HCT116 (cell line): ENCODE measurements around the gene KICS2. TPM values are rescaled to one million over a fixed set of nuclear protein-coding genes. Genes with fewer than 3 reads are reported as not detected.

Experiments used
- ATAC-seq: fragments of 200-7000 bp; cut with Tn5 transposase; 2 replicates; pipeline ENCODE4 v1.9.1; 2020; ENCODE audit warnings: mild to moderate bottlenecking, moderate library complexity
- BruUV-seq: library from RNA; stranded (reverse); fragments of 400-500 nt; replicated peaks from 2 replicates; lab custom pipeline; 2021; lab: Mats Ljungman, UMichigan
- CTCF ChIA-PET: fragments of 300-600 bp; sonication (Branson Sonifier 250); formaldehyde crosslinking; loops from one replicate; lab custom pipeline; 2021; ENCODE audit warnings: antibody characterized with exemption; lab: Charles Lee
- POLR2A ChIA-PET: fragments of 300-600, 350-600 bp; sonication (Branson Sonifier 250); formaldehyde crosslinking; loops from one replicate; lab custom pipeline; 2021; ENCODE audit warnings: antibody characterized with exemption; lab: Charles Lee
- RAD21 ChIA-PET, 2 experiments: fragments of 300-600 bp; sonication (Branson Sonifier 250); formaldehyde crosslinking; loops; one replicate each; lab custom pipeline; 2023; ENCODE audit warnings: low total read pairs in 2 of 2; ENCODE audit not compliant: uncharacterized antibody in 2 of 2, unreplicated experiment in 2 of 2, low non-redundant PET in 1 of 2; lab: Charles Lee
- DNase-seq: peaks from one replicate; pipeline ENCODE4 v3.0.0-alpha.2; 2010; ENCODE audit warnings: low read depth, low spot score
- H2AFZ ChIP-seq: fragments of 200-600 bp; shearing (Covaris generic), sonication (generic); 2 replicates; pipeline ENCODE4 v1.6.1; 2017; ENCODE audit warnings: low read depth, mixed run types, mixed read lengths, antibody characterized with exemption, low read length; ENCODE audit not compliant: poor library complexity, severe bottlenecking
- H3K27ac ChIP-seq: 2 replicates; pipeline ENCODE4 v1.5.1; 2012; ENCODE audit warnings: low read depth, low read length
- H3K27me3 ChIP-seq: fragments of 200-600 bp; sonication (generic); 2 replicates; pipeline ENCODE4 v1.6.1; 2016; ENCODE audit warnings: mixed run types, low read length, mixed read lengths; ENCODE audit not compliant: insufficient read depth
- H3K36me3 ChIP-seq, 2 experiments: fragments of 200-500 bp in 1 of 2; fragments of 200-600 bp in 1 of 2; sonication (Bioruptor generic) in 1 of 2; sonication (generic) in 1 of 2; 2 replicates each; pipeline versions ENCODE4 v1.5.1 to v1.6.1; 2014 to 2016; ENCODE audit warnings: low read length in 2 of 2, inconsistent platforms in 1 of 2, mixed read lengths in 1 of 2, mixed run types in 1 of 2; ENCODE audit not compliant: insufficient read depth in 2 of 2, control insufficient read depth in 1 of 2
- H3K4me1 ChIP-seq, 2 experiments: fragments of 200-600 bp in 1 of 2; sonication (generic) in 1 of 2; 2 replicates each; pipeline versions ENCODE4 v1.5.1 to v1.6.1; 2012 to 2017; ENCODE audit warnings: low read length in 2 of 2, inconsistent platforms in 1 of 2, mild to moderate bottlenecking in 1 of 2, mixed read lengths in 1 of 2, mixed run types in 1 of 2, moderate library complexity in 1 of 2; ENCODE audit not compliant: insufficient read depth in 2 of 2, control insufficient read depth in 1 of 2
- H3K4me2 ChIP-seq: fragments of 200-600 bp; sonication (generic); 2 replicates; pipeline ENCODE4 v1.6.1; 2017; ENCODE audit warnings: mixed run types, low read length, mixed read lengths
- H3K4me3 ChIP-seq, 2 experiments: fragments of 200-600 bp in 1 of 2; sonication (generic) in 1 of 2; replicated peaks in 1 of 2; 2 replicates each; pipeline ENCODE4 v1.5.1; 2011 to 2016; ENCODE audit warnings: low read length in 2 of 2, control low read depth in 1 of 2, low read depth in 1 of 2, mild to moderate bottlenecking in 1 of 2, mixed read lengths in 1 of 2, mixed run types in 1 of 2
- H3K79me2 ChIP-seq: fragments of 200-600 bp; sonication (generic); 2 replicates; pipeline ENCODE4 v1.6.1; 2017; ENCODE audit warnings: mild to moderate bottlenecking, mixed run types, low read length, moderate library complexity, mixed read lengths; ENCODE audit not compliant: insufficient read depth
- H3K9ac ChIP-seq: fragments of 200-600 bp; sonication (generic); 2 replicates; pipeline ENCODE4 v1.6.1; 2016; ENCODE audit warnings: low read length, mixed read lengths
- H3K9me2 ChIP-seq: fragments of 200-600 bp; sonication (generic), shearing (Covaris generic); 2 replicates; pipeline ENCODE4 v1.6.1; 2017; ENCODE audit warnings: mixed run types, mild to moderate bottlenecking, moderate library complexity; ENCODE audit not compliant: insufficient read depth
- H3K9me3 ChIP-seq, 2 experiments: fragments of 200-500 bp in 1 of 2; fragments of 200-600 bp in 1 of 2; sonication (Bioruptor generic) in 1 of 2; sonication (generic) in 1 of 2; 2 replicates each; pipeline ENCODE4 v1.6.1; 2014 to 2017; ENCODE audit warnings: low read length in 2 of 2, mixed read lengths in 2 of 2, inconsistent platforms in 1 of 2, low read depth in 1 of 2, mild to moderate bottlenecking in 1 of 2, mixed run types in 1 of 2, moderate library complexity in 1 of 2; ENCODE audit not compliant: control insufficient read depth in 1 of 2, insufficient read depth in 1 of 2
- H4K20me1 ChIP-seq: fragments of 200-600 bp; sonication (generic), shearing (Covaris generic); 2 replicates; pipeline ENCODE4 v1.6.1; 2017; ENCODE audit warnings: mixed run types, mild to moderate bottlenecking, moderate library complexity; ENCODE audit not compliant: insufficient read depth
- CBX3 ChIP-seq: IDR thresholded peaks from 2 replicates; pipeline ENCODE4 v1.6.1; 2012; ENCODE audit warnings: low read depth
- CEBPB ChIP-seq: IDR thresholded peaks from 2 replicates; pipeline ENCODE4 v1.6.1; 2012; ENCODE audit warnings: low read depth
- EGR1 ChIP-seq: IDR thresholded peaks from 2 replicates; pipeline ENCODE4 v1.6.1; 2012; ENCODE audit warnings: low read depth
- ELF1 ChIP-seq: IDR thresholded peaks from 2 replicates; pipeline ENCODE4 v1.6.1; 2012; ENCODE audit warnings: low read depth, borderline replicate concordance
- EZH2 ChIP-seq: fragments of 200-600 bp; sonication (generic); IDR thresholded peaks from 2 replicates; pipeline ENCODE4 v1.6.1; 2017; ENCODE audit warnings: antibody characterized with exemption, mixed run types
- FOSL1 ChIP-seq: IDR thresholded peaks from 2 replicates; pipeline ENCODE4 v1.6.1; 2012; ENCODE audit warnings: low read depth
- POLR2A ChIP-seq: IDR thresholded peaks from 2 replicates; pipeline ENCODE4 v1.7.0; 2011; ENCODE audit warnings: borderline replicate concordance; ENCODE audit not compliant: insufficient read depth, insufficient read length; ENCODE audit errors: extremely low read depth
- SIN3A ChIP-seq: IDR thresholded peaks from 2 replicates; pipeline ENCODE4 v1.6.1; 2012; ENCODE audit warnings: low read depth
- SP1 ChIP-seq: IDR thresholded peaks from 2 replicates; pipeline ENCODE4 v1.6.1; 2012; ENCODE audit warnings: low read depth
- intact Hi-C: fragments of 100-400 bp; cut with micrococcal nuclease; formaldehyde crosslinking; loops from 2 replicates; pipeline ENCODE4 v1.10.0; 2022
- total RNA-seq: library from RNA; stranded (reverse); gene quantifications from one replicate; pipeline ENCODE4 v1.2.1, GENCODE V29; 2021; ENCODE audit not compliant: unreplicated experiment
- TF ChIP-seq, protein P1 (sequence below): IDR thresholded peaks from 2 replicates; pipeline ENCODE4 v1.6.1; 2012
- TF ChIP-seq, protein P2 (sequence below): IDR thresholded peaks from 2 replicates; pipeline ENCODE4 v1.6.1; 2011; ENCODE audit warnings: mild to moderate bottlenecking, low read length, moderate library complexity; ENCODE audit not compliant: insufficient replicate concordance; ENCODE audit errors: extremely low read depth
- TF ChIP-seq, protein P3 (sequence below): IDR thresholded peaks from 2 replicates; pipeline ENCODE4 v1.6.1; 2012; ENCODE audit warnings: low read depth
- TF ChIP-seq, protein P4 (sequence below), 3 experiments: fragments of 200-600 bp in 1 of 3; sonication (generic) in 1 of 3; IDR thresholded peaks in 2 of 3; conservative IDR thresholded peaks in 1 of 3; 2 replicates each; pipeline ENCODE4 v1.5.1; 2012 to 2017; ENCODE audit warnings: low read depth in 2 of 3, low read length in 2 of 3, antibody characterized with exemption in 1 of 3, borderline replicate concordance in 1 of 3, control low read depth in 1 of 3, mild to moderate bottlenecking in 1 of 3, mixed read lengths in 1 of 3, mixed run types in 1 of 3, moderate library complexity in 1 of 3; ENCODE audit not compliant: insufficient read depth in 1 of 3

KICS2 gene
- total RNA-seq, 1 experiment from 2014 or later, result 18.1 TPM

DNA sequence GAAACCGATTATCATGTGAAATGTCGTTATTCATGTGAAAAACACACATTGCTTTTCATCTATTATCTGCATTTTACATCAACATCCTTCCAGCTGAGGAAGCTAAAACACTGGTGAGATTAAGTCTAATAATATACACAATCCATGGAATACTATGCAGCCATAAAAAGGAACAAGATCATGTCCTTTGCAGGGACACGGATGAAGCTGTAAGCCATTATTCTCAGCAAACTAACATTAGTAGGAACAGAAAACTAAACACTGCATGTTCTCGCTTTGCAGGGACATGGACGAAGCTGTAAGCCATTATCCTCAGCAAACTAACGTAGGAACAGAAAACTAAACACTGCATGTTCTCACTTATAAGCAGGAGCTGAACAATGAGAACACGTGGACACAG lies 18.3 kb downstream of the KICS2 start:
- ChIA-PET CTCF (no interaction called here), POLR2A (no interaction called here), RAD21 (no interaction called here)
- no peak for DNase-seq
- Histone ChIP-seq H3K9me2 (no peaks in the 10 kb centered on the region), H3K79me2 (no peaks in the 10 kb centered on the region), H3K9me3 (no peaks in the 10 kb centered on the region), H4K20me1 (no peaks in the 10 kb centered on the region), H3K4me2 (no peak overlapping the region), H3K27ac (no peak overlapping the region), H3K27me3 (no peaks in the 10 kb centered on the region), H3K9ac (no peak overlapping the region), H3K36me3 (peaks cover 0 to 7% of the 10 kb centered on the region in 2 experiments; a peak in 1 of 4 replicates), H2AFZ (no peak overlapping the region), H3K4me1 (no peaks in the 10 kb centered on the region), H3K4me3 (no peak overlapping the region)
- BruUV-seq, result no TSS peak
- TF ChIP-seq, protein P1, sequence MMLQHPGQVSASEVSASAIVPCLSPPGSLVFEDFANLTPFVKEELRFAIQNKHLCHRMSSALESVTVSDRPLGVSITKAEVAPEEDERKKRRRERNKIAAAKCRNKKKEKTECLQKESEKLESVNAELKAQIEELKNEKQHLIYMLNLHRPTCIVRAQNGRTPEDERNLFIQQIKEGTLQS, result no peak
- no peak for TF ChIP-seq ELF1
- intact Hi-C loops, result no loop called here
- no peak for ATAC-seq

DNA sequence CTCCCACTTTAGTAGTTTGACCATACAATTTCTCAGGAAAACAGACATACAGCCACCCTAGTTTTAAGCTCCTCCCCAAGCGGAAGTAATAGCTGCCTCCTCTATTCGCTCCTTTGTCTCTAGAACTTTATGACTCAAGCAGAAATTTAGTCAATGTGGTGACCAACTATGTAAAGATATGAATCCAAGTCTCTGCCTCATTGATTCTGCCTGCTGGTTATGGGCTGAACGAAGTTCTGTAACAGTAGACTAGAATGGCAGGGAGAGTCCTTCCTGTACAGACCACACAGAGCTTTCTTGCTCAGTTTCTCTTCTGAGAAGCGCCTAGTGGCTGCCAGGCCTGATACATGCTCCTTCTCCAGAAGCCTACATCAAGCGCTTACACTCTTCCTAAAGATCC lies 19.1 kb downstream of the KICS2 start:
- CTCF ChIA-PET, result no interaction called here
- Histone ChIP-seq H3K9ac (no peak overlapping the region), H3K9me3 (no peaks in the 10 kb centered on the region), H3K4me2 (no peak overlapping the region), H3K79me2 (no peaks in the 10 kb centered on the region), H3K4me3 (no peak overlapping the region), H3K9me2 (no peaks in the 10 kb centered on the region), H3K36me3 (peaks cover 0 to 7% of the 10 kb centered on the region in 2 experiments; a peak in 1 of 4 replicates), H3K27me3 (no peaks in the 10 kb centered on the region), H2AFZ (no peak overlapping the region), H4K20me1 (no peaks in the 10 kb centered on the region), H3K27ac (no peak overlapping the region), H3K4me1 (no peaks in the 10 kb centered on the region)
- intact Hi-C loops, result no loop called here
- no peak for DNase-seq
- POLR2A ChIA-PET, result no interaction called here
- RAD21 ChIA-PET, result no interaction called here
- ATAC-seq, result no peak
- BruUV-seq, result no TSS peak
- TF ChIP-seq, protein P1, result no peak
- TF ChIP-seq CEBPB (no peak), EZH2 (no peak), EGR1 (no peak), CBX3 (no peak), SIN3A (no peak), FOSL1 (no peak), POLR2A (no peak), SP1 (no peak)
- TF ChIP-seq, protein P2, sequence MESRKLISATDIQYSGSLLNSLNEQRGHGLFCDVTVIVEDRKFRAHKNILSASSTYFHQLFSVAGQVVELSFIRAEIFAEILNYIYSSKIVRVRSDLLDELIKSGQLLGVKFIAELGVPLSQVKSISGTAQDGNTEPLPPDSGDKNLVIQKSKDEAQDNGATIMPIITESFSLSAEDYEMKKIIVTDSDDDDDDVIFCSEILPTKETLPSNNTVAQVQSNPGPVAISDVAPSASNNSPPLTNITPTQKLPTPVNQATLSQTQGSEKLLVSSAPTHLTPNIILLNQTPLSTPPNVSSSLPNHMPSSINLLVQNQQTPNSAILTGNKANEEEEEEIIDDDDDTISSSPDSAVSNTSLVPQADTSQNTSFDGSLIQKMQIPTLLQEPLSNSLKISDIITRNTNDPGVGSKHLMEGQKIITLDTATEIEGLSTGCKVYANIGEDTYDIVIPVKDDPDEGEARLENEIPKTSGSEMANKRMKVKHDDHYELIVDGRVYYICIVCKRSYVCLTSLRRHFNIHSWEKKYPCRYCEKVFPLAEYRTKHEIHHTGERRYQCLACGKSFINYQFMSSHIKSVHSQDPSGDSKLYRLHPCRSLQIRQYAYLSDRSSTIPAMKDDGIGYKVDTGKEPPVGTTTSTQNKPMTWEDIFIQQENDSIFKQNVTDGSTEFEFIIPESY, result no peak
- TF ChIP-seq, protein P3, sequence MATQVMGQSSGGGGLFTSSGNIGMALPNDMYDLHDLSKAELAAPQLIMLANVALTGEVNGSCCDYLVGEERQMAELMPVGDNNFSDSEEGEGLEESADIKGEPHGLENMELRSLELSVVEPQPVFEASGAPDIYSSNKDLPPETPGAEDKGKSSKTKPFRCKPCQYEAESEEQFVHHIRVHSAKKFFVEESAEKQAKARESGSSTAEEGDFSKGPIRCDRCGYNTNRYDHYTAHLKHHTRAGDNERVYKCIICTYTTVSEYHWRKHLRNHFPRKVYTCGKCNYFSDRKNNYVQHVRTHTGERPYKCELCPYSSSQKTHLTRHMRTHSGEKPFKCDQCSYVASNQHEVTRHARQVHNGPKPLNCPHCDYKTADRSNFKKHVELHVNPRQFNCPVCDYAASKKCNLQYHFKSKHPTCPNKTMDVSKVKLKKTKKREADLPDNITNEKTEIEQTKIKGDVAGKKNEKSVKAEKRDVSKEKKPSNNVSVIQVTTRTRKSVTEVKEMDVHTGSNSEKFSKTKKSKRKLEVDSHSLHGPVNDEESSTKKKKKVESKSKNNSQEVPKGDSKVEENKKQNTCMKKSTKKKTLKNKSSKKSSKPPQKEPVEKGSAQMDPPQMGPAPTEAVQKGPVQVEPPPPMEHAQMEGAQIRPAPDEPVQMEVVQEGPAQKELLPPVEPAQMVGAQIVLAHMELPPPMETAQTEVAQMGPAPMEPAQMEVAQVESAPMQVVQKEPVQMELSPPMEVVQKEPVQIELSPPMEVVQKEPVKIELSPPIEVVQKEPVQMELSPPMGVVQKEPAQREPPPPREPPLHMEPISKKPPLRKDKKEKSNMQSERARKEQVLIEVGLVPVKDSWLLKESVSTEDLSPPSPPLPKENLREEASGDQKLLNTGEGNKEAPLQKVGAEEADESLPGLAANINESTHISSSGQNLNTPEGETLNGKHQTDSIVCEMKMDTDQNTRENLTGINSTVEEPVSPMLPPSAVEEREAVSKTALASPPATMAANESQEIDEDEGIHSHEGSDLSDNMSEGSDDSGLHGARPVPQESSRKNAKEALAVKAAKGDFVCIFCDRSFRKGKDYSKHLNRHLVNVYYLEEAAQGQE, result no peak
- TF ChIP-seq, protein P4, sequence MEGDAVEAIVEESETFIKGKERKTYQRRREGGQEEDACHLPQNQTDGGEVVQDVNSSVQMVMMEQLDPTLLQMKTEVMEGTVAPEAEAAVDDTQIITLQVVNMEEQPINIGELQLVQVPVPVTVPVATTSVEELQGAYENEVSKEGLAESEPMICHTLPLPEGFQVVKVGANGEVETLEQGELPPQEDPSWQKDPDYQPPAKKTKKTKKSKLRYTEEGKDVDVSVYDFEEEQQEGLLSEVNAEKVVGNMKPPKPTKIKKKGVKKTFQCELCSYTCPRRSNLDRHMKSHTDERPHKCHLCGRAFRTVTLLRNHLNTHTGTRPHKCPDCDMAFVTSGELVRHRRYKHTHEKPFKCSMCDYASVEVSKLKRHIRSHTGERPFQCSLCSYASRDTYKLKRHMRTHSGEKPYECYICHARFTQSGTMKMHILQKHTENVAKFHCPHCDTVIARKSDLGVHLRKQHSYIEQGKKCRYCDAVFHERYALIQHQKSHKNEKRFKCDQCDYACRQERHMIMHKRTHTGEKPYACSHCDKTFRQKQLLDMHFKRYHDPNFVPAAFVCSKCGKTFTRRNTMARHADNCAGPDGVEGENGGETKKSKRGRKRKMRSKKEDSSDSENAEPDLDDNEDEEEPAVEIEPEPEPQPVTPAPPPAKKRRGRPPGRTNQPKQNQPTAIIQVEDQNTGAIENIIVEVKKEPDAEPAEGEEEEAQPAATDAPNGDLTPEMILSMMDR (IDR thresholded peaks at IDR 0.05 in 2 of 3, conservative IDR thresholded peaks at IDR 0.05 in 1 of 3; ENCODE audit: borderline replicate concordance in 1 of 3, insufficient read depth in 1 of 3, low read depth in 2 of 3, low read length in 2 of 3), result no peak
